GM21367 (cell line): ENCODE data around the gene ATF7IP2.
"Not testable (repeated sequence)": the region's sequence is repeated elsewhere in the genome, so short reads cannot be mapped to it uniquely, and the experiment has no call there.

Experiments
- ATAC-seq: cut with Tn5 transposase; IDR thresholded peaks from one replicate; pipeline ENCODE4 v1.9.1; 2021; ENCODE audit not compliant: unreplicated experiment

The ATF7IP2 gene, protein sequence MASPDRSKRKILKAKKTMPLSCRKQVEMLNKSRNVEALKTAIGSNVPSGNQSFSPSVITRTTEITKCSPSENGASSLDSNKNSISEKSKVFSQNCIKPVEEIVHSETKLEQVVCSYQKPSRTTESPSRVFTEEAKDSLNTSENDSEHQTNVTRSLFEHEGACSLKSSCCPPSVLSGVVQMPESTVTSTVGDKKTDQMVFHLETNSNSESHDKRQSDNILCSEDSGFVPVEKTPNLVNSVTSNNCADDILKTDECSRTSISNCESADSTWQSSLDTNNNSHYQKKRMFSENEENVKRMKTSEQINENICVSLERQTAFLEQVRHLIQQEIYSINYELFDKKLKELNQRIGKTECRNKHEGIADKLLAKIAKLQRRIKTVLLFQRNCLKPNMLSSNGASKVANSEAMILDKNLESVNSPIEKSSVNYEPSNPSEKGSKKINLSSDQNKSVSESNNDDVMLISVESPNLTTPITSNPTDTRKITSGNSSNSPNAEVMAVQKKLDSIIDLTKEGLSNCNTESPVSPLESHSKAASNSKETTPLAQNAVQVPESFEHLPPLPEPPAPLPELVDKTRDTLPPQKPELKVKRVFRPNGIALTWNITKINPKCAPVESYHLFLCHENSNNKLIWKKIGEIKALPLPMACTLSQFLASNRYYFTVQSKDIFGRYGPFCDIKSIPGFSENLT

GRCh38 chr16:10385725-10386516 lies at the start of gene ATF7IP2:
ATF7IP2 (plus strand) TSS chr16:10386061; CDS start chr16:10430621, 44,560 bp downstream.
- peak; percentile 89 for ATAC-seq

- no peak for ATAC-seq
Observed at GRCh38 chr16:10338426-10338825, 47.4 kb upstream of the ATF7IP2 start.

DNA sequence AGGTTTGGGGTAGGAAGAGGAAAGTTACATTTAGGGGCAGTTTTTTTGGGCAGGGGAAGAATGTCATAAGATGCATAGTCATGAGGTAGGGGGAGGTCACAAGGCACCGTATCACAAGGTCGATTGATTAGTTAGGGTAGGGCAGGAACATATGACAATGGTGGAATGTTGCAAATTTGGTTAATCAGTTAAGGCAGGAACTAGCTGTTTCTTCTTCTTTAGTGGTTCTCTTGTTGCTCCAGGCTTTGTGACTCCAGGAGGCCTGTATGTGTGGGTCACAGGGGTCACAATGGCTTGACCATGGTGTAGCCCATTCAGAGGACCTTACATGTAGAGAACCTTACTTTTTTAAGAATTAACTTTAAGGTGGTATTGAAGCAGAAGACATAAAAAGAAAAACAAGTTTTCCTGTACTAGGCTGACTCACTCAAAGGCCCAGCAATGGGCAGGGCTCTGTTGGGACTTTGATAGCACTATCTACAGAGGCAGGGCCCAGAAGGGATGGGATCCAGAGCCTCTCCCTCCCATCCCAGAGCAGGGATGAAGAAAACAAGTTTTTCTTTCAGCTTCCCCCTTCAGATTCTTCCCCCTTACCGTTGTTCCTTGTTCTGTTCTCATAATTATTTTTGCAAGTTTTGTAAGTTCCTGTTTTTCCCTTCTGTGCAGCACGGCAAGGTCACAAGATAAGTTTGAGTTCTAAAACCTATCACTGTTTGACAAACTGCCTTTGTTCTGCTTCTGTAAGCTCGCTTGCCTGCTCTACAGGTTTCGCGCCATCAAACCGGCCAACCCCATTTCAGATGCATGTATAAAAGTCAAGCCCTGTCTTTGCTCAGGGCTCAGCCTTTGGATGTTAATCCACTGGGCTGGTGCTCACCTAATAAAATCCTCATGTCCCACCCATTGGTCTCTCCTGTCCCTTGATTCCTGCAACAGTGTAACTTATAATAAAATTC lies 45.8 kb upstream of the ATF7IP2 start:
- ATAC-seq, result no peak

- ATAC-seq, result no peak
Observed at GRCh38 chr16:10343124-10343760, 42.6 kb upstream of the ATF7IP2 start.

DNA sequence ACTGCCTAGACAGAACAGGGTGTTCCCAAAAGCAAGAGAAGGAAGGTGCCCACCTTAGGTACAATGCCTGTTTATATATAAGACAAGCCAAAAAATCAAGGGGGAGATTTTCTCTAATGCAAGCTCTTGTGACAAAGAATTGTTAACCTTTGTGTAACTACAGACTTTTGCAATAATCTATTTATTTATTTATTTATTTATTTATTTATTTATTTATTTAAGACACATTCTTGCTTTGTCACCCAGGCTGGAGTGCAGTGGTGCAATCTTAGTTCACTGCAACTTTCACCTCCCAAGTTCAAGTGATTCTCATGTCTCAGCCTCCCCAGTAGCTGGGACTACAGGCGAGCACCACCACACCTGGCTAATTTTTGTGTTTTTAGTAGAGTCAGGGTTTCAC lies 41.2 kb upstream of the ATF7IP2 start:
- ATAC-seq, result not testable (repeated sequence)

DNA sequence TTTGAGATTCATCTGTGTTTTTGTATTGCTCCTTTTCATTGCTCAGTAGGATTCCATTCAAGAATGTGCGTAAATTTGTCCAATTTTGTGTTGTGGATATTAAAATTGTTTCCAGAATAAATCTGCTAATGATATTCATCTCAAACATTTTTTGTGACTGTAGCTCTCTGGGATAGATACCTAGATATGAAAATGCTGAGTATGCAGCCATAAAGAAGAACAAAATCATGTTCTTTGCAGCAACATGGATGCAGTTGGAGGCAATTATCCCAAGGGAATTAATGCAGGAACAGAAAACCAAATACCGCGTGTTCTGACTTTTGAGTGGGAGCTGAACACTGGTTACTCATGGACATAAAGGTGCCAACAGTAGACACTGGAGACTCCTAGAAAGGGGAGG lies 40.2 kb upstream of the ATF7IP2 start:
- no peak for ATAC-seq

GRCh38 chr16:10349851-10350250 lies 36.0 kb upstream of the ATF7IP2 start:
- no peak for ATAC-seq

GRCh38 chr16:10352262-10352661 lies 33.6 kb upstream of the ATF7IP2 start:
- ATAC-seq, result no peak

DNA sequence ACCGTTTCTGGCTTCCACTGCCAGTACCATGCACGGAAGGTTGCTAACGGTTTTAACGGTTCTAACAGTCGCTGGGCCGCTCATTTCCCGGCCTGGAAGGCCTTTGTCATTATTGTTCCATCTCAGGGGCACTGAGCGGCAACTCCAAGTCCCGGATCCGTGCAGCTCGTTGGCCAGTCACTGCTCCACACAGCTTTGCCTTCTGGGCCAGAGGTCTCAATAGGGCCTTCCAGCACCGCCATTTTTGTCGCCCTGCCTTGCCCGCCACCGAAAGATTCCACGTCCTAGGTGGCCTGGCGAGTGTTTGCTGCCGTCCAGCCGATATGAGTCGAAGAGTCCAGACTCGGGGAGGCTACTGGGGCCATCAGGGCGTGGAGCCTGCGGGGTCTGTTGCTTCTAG lies 30.3 kb upstream of the ATF7IP2 start:
- no peak for ATAC-seq

- ATAC-seq, result no peak
Observed at GRCh38 chr16:10356870-10357842, 28.7 kb upstream of the ATF7IP2 start.

DNA sequence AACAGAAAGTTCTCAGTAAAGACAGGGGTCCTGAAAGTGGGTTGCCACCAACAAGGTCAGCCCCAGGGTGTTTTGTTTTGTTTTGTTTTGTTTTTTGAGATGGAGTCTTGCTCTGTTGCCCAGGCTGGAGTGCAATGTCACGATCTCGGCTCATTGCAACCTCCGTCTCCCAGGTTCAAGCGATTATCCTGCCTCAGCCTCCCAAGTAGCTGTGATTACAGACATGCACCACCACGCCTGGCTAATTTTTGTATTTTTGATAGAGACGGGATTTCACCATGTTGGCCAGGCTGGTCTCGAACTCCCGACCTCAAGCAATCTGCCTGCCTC lies 24.1 kb upstream of the ATF7IP2 start:
- not testable (repeated sequence) for ATAC-seq

GRCh38 chr16:10362077-10362863 lies 23.6 kb upstream of the ATF7IP2 start:
- no peak for ATAC-seq

DNA sequence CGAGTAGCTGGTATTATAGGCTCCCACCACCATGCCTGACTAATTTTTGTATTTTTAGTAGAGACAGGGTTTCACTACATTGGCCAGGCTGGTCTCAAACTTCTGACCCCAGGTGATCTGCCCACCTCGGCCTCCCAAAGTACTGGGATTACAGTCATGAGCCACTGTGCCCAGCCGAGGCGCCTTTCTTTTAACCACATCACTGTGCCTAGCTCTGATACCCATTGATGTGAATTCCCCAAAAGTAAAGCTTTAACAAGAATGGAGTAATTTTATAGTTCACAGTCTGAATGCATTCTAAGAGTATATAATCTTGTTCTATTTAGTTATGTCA lies 23.0 kb upstream of the ATF7IP2 start:
- ATAC-seq, result not testable (repeated sequence)

GRCh38 chr16:10366619-10367018 lies 19.2 kb upstream of the ATF7IP2 start:
- ATAC-seq, result not testable (repeated sequence)

DNA sequence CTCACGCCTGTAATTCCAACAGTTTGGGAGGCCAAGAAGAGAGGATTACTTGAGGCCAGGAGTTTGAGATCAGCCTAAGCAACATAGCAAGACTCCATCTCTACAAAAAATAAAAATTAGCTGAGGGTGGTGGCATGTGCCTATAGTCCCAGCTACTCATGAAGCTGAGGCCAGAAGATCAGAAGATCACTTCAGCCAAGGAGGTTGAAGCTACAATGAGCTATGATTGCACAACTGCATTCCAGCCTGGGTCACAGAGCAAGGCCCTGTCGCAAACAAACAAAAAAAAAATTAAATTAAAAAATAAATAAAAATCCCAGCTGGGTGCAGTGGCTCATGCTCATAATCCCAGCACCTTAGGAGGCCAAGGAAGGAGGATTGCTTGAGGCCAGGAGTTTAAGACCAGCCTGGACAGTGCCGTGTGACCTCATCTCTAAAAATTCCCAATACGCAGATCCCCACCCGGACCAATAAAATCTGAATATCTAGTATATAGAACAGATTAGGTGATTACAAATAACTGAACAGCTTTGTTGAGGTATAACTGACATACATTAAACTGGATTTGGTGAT lies 18.2 kb upstream of the ATF7IP2 start:
- no peak for ATAC-seq

GRCh38 chr16:10368969-10369551 lies 16.8 kb upstream of the ATF7IP2 start:
- ATAC-seq, result no peak

GRCh38 chr16:10370096-10370726 lies 15.7 kb upstream of the ATF7IP2 start:
- no peak for ATAC-seq
